ENCODE measurements around the gene ORAI1. TPM values are rescaled to one million over a fixed set of nuclear protein-coding genes. Genes with fewer than 3 reads are reported as not detected.

The ORAI1 gene
- polyA plus RNA-seq, 4 donors: 16.1 to 51.4 (median 28.7) TPM

GRCh38 chr12:121613462-121613861 is 12.9 kb upstream of the ORAI1 start:
- no peak overlapping the region for H3K27ac ChIP-seq (ENCODE audit: low read depth in 1 of 3, low read length in 2 of 3)
- H3K4me3 ChIP-seq (ENCODE audit: low read depth in 1 of 3, low read length in 3 of 3): no peak overlapping the region
- FAIRE-seq (no peak), DNase-seq (no peak)
- H3K9me3 ChIP-seq (ENCODE audit: control insufficient read depth in 2 of 2, insufficient read depth in 1 of 2, low read depth in 1 of 2, low read length in 1 of 2): no peaks in the 10 kb centered on the region
- H3K36me3 ChIP-seq (ENCODE audit: control insufficient read depth in 3 of 3, insufficient read depth in 2 of 3, low read depth in 1 of 3, low read length in 3 of 3): no peaks in the 10 kb centered on the region
- 82 to 88% (median 83%) methylated on average over 7 of the region's 7 CpGs for WGBS, 3 donors
- H3K4me1 ChIP-seq (ENCODE audit: control insufficient read depth in 3 of 3, insufficient read depth in 2 of 3, low read depth in 1 of 3, low read length in 2 of 3): peaks cover 0 to 5% (median 0%) of the 10 kb centered on the region in 3 donors
- no peaks in the 10 kb centered on the region for H3K27me3 ChIP-seq (ENCODE audit: control insufficient read depth in 3 of 3, insufficient read depth in 3 of 3, low read length in 3 of 3)

- no peak overlapping the region for H3K27ac ChIP-seq (ENCODE audit: low read depth in 1 of 3, low read length in 2 of 3)
- no peaks in the 10 kb centered on the region for H3K9me3 ChIP-seq (ENCODE audit: control insufficient read depth in 2 of 2, insufficient read depth in 1 of 2, low read depth in 1 of 2, low read length in 1 of 2)
- H3K4me3 ChIP-seq (ENCODE audit: low read depth in 1 of 3, low read length in 3 of 3): no peak overlapping the region
- no peaks in the 10 kb centered on the region for H3K36me3 ChIP-seq (ENCODE audit: control insufficient read depth in 3 of 3, insufficient read depth in 2 of 3, low read depth in 1 of 3, low read length in 3 of 3)
- FAIRE-seq (no peak), DNase-seq (no peak)
- H3K4me1 ChIP-seq (ENCODE audit: control insufficient read depth in 3 of 3, insufficient read depth in 2 of 3, low read depth in 1 of 3, low read length in 2 of 3): peaks cover 0 to 8% (median 0%) of the 10 kb centered on the region in 3 donors
- 68 to 79% (median 75%) methylated on average over 9 of the region's 9 CpGs for WGBS, 3 donors
- no peaks in the 10 kb centered on the region for H3K27me3 ChIP-seq (ENCODE audit: control insufficient read depth in 3 of 3, insufficient read depth in 3 of 3, low read length in 3 of 3)
Observed at GRCh38 chr12:121614872-121615467, 11.4 kb upstream of the ORAI1 start.

- DNase-seq: no peak
- 65 to 78% (median 71%) methylated on average over 5 of the region's 5 CpGs for WGBS, 3 donors
Observed at GRCh38 chr12:121618659-121619233, 7.6 kb upstream of the ORAI1 start.

GRCh38 chr12:121620333-121620891 is 5.9 kb upstream of the ORAI1 start:
- H3K27ac ChIP-seq (ENCODE audit: low read depth in 1 of 3, low read length in 2 of 3): no peak overlapping the region
- H3K9me3 ChIP-seq (ENCODE audit: control insufficient read depth in 2 of 2, insufficient read depth in 1 of 2, low read depth in 1 of 2, low read length in 1 of 2): no peaks in the 10 kb centered on the region
- FAIRE-seq (no peak), DNase-seq (no peak)
- 81 to 86% (median 81%) methylated on average over 8 of the region's 8 CpGs for WGBS, 3 donors
- H3K4me1 ChIP-seq (ENCODE audit: control insufficient read depth in 3 of 3, insufficient read depth in 2 of 3, low read depth in 1 of 3, low read length in 2 of 3): peaks cover 0 to 9% (median 3%) of the 10 kb centered on the region in 3 donors
- H3K27me3 ChIP-seq (ENCODE audit: control insufficient read depth in 3 of 3, insufficient read depth in 3 of 3, low read length in 3 of 3): no peaks in the 10 kb centered on the region
- H3K36me3 ChIP-seq (ENCODE audit: control insufficient read depth in 3 of 3, insufficient read depth in 2 of 3, low read depth in 1 of 3, low read length in 3 of 3): no peaks in the 10 kb centered on the region
- no peak overlapping the region for H3K4me3 ChIP-seq (ENCODE audit: low read depth in 1 of 3, low read length in 3 of 3)

More at GRCh38 chr12:121618659-121619233, 7.6 kb upstream of the ORAI1 start:
- Histone ChIP-seq H3K4me1 (ENCODE audit: control insufficient read depth in 3 of 3, insufficient read depth in 2 of 3, low read depth in 1 of 3, low read length in 2 of 3) (peaks cover 0 to 3% (median 0%) of the 10 kb centered on the region in 3 donors), H3K9me3 (ENCODE audit: control insufficient read depth in 2 of 2, insufficient read depth in 1 of 2, low read depth in 1 of 2, low read length in 1 of 2) (no peaks in the 10 kb centered on the region), H3K4me3 (ENCODE audit: low read depth in 1 of 3, low read length in 3 of 3) (no peak overlapping the region), H3K27me3 (ENCODE audit: control insufficient read depth in 3 of 3, insufficient read depth in 3 of 3, low read length in 3 of 3) (no peaks in the 10 kb centered on the region), H3K27ac (ENCODE audit: low read depth in 1 of 3, low read length in 2 of 3) (no peak overlapping the region), H3K36me3 (ENCODE audit: control insufficient read depth in 3 of 3, insufficient read depth in 2 of 3, low read depth in 1 of 3, low read length in 3 of 3) (no peaks in the 10 kb centered on the region)
- FAIRE-seq: no peak

- FAIRE-seq: no peak
- DNase-seq: peak; percentile 62 to 87
- H3K36me3 ChIP-seq (ENCODE audit: control insufficient read depth in 3 of 3, insufficient read depth in 2 of 3, low read depth in 1 of 3, low read length in 3 of 3): peaks cover 0 to 25% (median 0%) of the 10 kb centered on the region in 3 donors
- peaks cover 4 to 47% (median 11%) of the 10 kb centered on the region in 3 donors for H3K4me1 ChIP-seq (ENCODE audit: control insufficient read depth in 3 of 3, insufficient read depth in 2 of 3, low read depth in 1 of 3, low read length in 2 of 3)
- no peaks in the 10 kb centered on the region for H3K27me3 ChIP-seq (ENCODE audit: control insufficient read depth in 3 of 3, insufficient read depth in 3 of 3, low read length in 3 of 3)
- peak overlapping the region; percentile 90 to 99 (median 97) for H3K27ac ChIP-seq (ENCODE audit: low read depth in 1 of 3, low read length in 2 of 3)
- WGBS, 3 donors: 0 to 1% (median 0%) methylated on average over 40 to 53 of the region's 53 CpGs
- H3K9me3 ChIP-seq (ENCODE audit: control insufficient read depth in 2 of 2, insufficient read depth in 1 of 2, low read depth in 1 of 2, low read length in 1 of 2): no peaks in the 10 kb centered on the region
- H3K4me3 ChIP-seq (ENCODE audit: low read depth in 1 of 3, low read length in 3 of 3): peak overlapping the region; percentile 51 to 94 (median 74)
Observed at GRCh38 chr12:121626853-121627640, 717 bp downstream of the ORAI1 start.

GRCh38 chr12:121628037-121628436 is 1.7 kb downstream of the ORAI1 start:
- peak; percentile 86 to 93 for DNase-seq
- Histone ChIP-seq H3K27ac (ENCODE audit: low read depth in 1 of 3, low read length in 2 of 3) (peak overlapping the region; percentile 90 to 99 (median 97)), H3K27me3 (ENCODE audit: control insufficient read depth in 3 of 3, insufficient read depth in 3 of 3, low read length in 3 of 3) (no peaks in the 10 kb centered on the region), H3K4me1 (ENCODE audit: control insufficient read depth in 3 of 3, insufficient read depth in 2 of 3, low read depth in 1 of 3, low read length in 2 of 3) (peaks cover 4 to 56% (median 11%) of the 10 kb centered on the region in 3 donors), H3K36me3 (ENCODE audit: control insufficient read depth in 3 of 3, insufficient read depth in 2 of 3, low read depth in 1 of 3, low read length in 3 of 3) (peaks cover 0 to 29% (median 0%) of the 10 kb centered on the region in 3 donors), H3K9me3 (ENCODE audit: control insufficient read depth in 2 of 2, insufficient read depth in 1 of 2, low read depth in 1 of 2, low read length in 1 of 2) (no peaks in the 10 kb centered on the region), H3K4me3 (ENCODE audit: low read depth in 1 of 3, low read length in 3 of 3) (peak overlapping the region; percentile 51 to 94 (median 74))
- FAIRE-seq: no peak
- WGBS, 3 donors: 2 to 28% (median 16%) methylated on average over 8 of the region's 8 CpGs

GRCh38 chr12:121628536-121628935 is 2.2 kb downstream of the ORAI1 start:
- H3K27ac ChIP-seq (ENCODE audit: low read depth in 1 of 3, low read length in 2 of 3): peak overlapping the region; percentile 52 to 99 (median 97)
- H3K4me3 ChIP-seq (ENCODE audit: low read depth in 1 of 3, low read length in 3 of 3): peak overlapping the region in 2 of 3 donors; percentile 74 to 94
- no peaks in the 10 kb centered on the region for H3K27me3 ChIP-seq (ENCODE audit: control insufficient read depth in 3 of 3, insufficient read depth in 3 of 3, low read length in 3 of 3)

GRCh38 chr12:121630791-121631355 is 4.5 kb downstream of the ORAI1 start:
- no peaks in the 10 kb centered on the region for H3K9me3 ChIP-seq (ENCODE audit: control insufficient read depth in 2 of 2, insufficient read depth in 1 of 2, low read depth in 1 of 2, low read length in 1 of 2)
- H3K27me3 ChIP-seq (ENCODE audit: control insufficient read depth in 3 of 3, insufficient read depth in 3 of 3, low read length in 3 of 3): no peaks in the 10 kb centered on the region
- DNase-seq: peak in 1 of 2 donors; percentile 56
- peaks cover 0 to 43% (median 0%) of the 10 kb centered on the region in 3 donors for H3K36me3 ChIP-seq (ENCODE audit: control insufficient read depth in 3 of 3, insufficient read depth in 2 of 3, low read depth in 1 of 3, low read length in 3 of 3)
- WGBS, 3 donors: 73 to 79% (median 77%) methylated on average over 7 of the region's 7 CpGs
- H3K4me3 ChIP-seq (ENCODE audit: low read depth in 1 of 3, low read length in 3 of 3): no peak overlapping the region
- H3K4me1 ChIP-seq (ENCODE audit: control insufficient read depth in 3 of 3, insufficient read depth in 2 of 3, low read depth in 1 of 3, low read length in 2 of 3): peaks cover 4 to 49% (median 11%) of the 10 kb centered on the region in 3 donors
- FAIRE-seq: no peak
- H3K27ac ChIP-seq (ENCODE audit: low read depth in 1 of 3, low read length in 2 of 3): peak overlapping the region in 2 of 3 donors; percentile 5 to 74

More at GRCh38 chr12:121628536-121628935, 2.2 kb downstream of the ORAI1 start:
- no peaks in the 10 kb centered on the region for H3K9me3 ChIP-seq (ENCODE audit: control insufficient read depth in 2 of 2, insufficient read depth in 1 of 2, low read depth in 1 of 2, low read length in 1 of 2)
- FAIRE-seq (no peak), DNase-seq (no peak)
- peaks cover 4 to 59% (median 13%) of the 10 kb centered on the region in 3 donors for H3K4me1 ChIP-seq (ENCODE audit: control insufficient read depth in 3 of 3, insufficient read depth in 2 of 3, low read depth in 1 of 3, low read length in 2 of 3)
- 50 to 61% (median 56%) methylated on average over 5 of the region's 5 CpGs for WGBS, 3 donors
- peaks cover 0 to 31% (median 0%) of the 10 kb centered on the region in 3 donors for H3K36me3 ChIP-seq (ENCODE audit: control insufficient read depth in 3 of 3, insufficient read depth in 2 of 3, low read depth in 1 of 3, low read length in 3 of 3)
